Gastrocnemius medialis (tissue), 4 donors: ENCODE data around the gene MS4A4E. TPM values are rescaled to one million over a fixed set of nuclear protein-coding genes. Genes with fewer than 3 reads are reported as not detected.

Experiments
- ATAC-seq, 2 donors: fragments of 150-250 bp; one replicate each; pipeline ENCODE4 v1.9.1; 2016
- DNase-seq, 2 donors: peaks; one replicate each; pipeline ENCODE4 v3.0.0-alpha.2; 2019
- H3K27ac ChIP-seq, 4 donors: fragments of 200-600 bp; sonication (generic); 1 replicate in 1 of 4; 2 replicates in 3 of 4; pipeline ENCODE4 v1.5.1; 2016 to 2018; ENCODE audit warnings: mild to moderate bottlenecking in 2 of 4, moderate library complexity in 1 of 4
- H3K27me3 ChIP-seq, 3 donors: fragments of 200-600 bp; sonication (generic) in 2 of 3; 1 replicate in 1 of 3; 2 replicates in 2 of 3; pipeline versions ENCODE4 v1.5.1 to v1.6.0; 2016 to 2019; ENCODE audit warnings: mild to moderate bottlenecking in 1 of 3, moderate library complexity in 1 of 3
- H3K36me3 ChIP-seq, 2 donors: fragments of 200-600 bp; sonication (generic) in 1 of 2; one replicate each; pipeline ENCODE4 v1.5.1; 2017 to 2018
- H3K4me1 ChIP-seq, 2 donors: fragments of 200-600 bp; sonication (generic) in 1 of 2; one replicate each; pipeline ENCODE4 v1.5.1; 2016 to 2017; ENCODE audit warnings: mild to moderate bottlenecking in 2 of 2
- H3K4me3 ChIP-seq, 4 donors: fragments of 200-600 bp; sonication (generic) in 3 of 4; 1 replicate in 1 of 4; 2 replicates in 3 of 4; pipeline ENCODE4 v1.5.1; 2016 to 2019; ENCODE audit warnings: mild to moderate bottlenecking in 2 of 4
- H3K9me3 ChIP-seq, 3 donors: fragments of 200-600 bp; sonication (generic) in 2 of 3; 1 replicate in 1 of 3; 2 replicates in 2 of 3; pipeline ENCODE4 v1.5.1; 2016 to 2019
- POLR2A ChIP-seq, 2 donors: fragments of 450-650 bp; IDR thresholded peaks; one replicate each; pipeline ENCODE4 v1.6.1; 2017; ENCODE audit warnings: antibody characterized with exemption in 2 of 2, mild to moderate bottlenecking in 2 of 2, moderate library complexity in 2 of 2
- in situ Hi-C, 4 donors: fragments of 200-750 bp; cut with MboI; loops; one replicate each; pipeline versions ENCODE4 v1.15.0 to v1.8.0; 2017; ENCODE audit warnings: low sequenced_read_pairs in 4 of 4
- intact Hi-C: fragments of 100-400 bp; cut with DNase I; formaldehyde crosslinking; loops from one replicate; pipeline ENCODE4 v1.15.1; 2023; ENCODE audit warnings: low total_unique reads
- total RNA-seq, 4 donors: library from RNA; depleted of rRNA; stranded (reverse); fragments of >200 nt; gene quantifications; one replicate each; pipeline versions ENCODE4 v1.1.0 to v1.2.3, GENCODE V29; 2016
- TF ChIP-seq, protein P1 (sequence below), 5 experiments: fragments of 450-650 bp in 3 of 5; fragments of 200-600 bp in 2 of 5; sonication (generic) in 2 of 5; IDR thresholded peaks in 4 of 5; conservative IDR thresholded peaks in 1 of 5; 1 replicate in 4 of 5; 2 replicates in 1 of 5; pipeline ENCODE4 v1.5.1; 2016 to 2019; ENCODE audit warnings: antibody characterized with exemption in 5 of 5, mild to moderate bottlenecking in 3 of 5, moderate library complexity in 3 of 5

The MS4A4E gene
- total RNA-seq, 4 donors from 2014 or later, result 2.8 TPM; not detected in 3

- no peak overlapping the region for H3K27ac ChIP-seq
- ATAC-seq (no peak), DNase-seq (no peak)
- intact Hi-C loops (no loop called here), in situ Hi-C loops (no loop called here)
- no peaks in the 10 kb centered on the region for H3K27me3 ChIP-seq
- H3K4me1 ChIP-seq, result no peaks in the 10 kb centered on the region
- H3K4me3 ChIP-seq, result no peak overlapping the region
- TF ChIP-seq POLR2A (IDR thresholded peaks at IDR 0.05), result no peak
- TF ChIP-seq, protein P1, sequence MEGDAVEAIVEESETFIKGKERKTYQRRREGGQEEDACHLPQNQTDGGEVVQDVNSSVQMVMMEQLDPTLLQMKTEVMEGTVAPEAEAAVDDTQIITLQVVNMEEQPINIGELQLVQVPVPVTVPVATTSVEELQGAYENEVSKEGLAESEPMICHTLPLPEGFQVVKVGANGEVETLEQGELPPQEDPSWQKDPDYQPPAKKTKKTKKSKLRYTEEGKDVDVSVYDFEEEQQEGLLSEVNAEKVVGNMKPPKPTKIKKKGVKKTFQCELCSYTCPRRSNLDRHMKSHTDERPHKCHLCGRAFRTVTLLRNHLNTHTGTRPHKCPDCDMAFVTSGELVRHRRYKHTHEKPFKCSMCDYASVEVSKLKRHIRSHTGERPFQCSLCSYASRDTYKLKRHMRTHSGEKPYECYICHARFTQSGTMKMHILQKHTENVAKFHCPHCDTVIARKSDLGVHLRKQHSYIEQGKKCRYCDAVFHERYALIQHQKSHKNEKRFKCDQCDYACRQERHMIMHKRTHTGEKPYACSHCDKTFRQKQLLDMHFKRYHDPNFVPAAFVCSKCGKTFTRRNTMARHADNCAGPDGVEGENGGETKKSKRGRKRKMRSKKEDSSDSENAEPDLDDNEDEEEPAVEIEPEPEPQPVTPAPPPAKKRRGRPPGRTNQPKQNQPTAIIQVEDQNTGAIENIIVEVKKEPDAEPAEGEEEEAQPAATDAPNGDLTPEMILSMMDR (IDR thresholded peaks at IDR 0.05 in 4 of 5, conservative IDR thresholded peaks at IDR 0.05 in 1 of 5), result no peak
- no peaks in the 10 kb centered on the region for H3K36me3 ChIP-seq
- no peaks in the 10 kb centered on the region for H3K9me3 ChIP-seq
Measured at GRCh38 chr11:60165951-60166350, 77.0 kb downstream of the MS4A4E start.

DNA sequence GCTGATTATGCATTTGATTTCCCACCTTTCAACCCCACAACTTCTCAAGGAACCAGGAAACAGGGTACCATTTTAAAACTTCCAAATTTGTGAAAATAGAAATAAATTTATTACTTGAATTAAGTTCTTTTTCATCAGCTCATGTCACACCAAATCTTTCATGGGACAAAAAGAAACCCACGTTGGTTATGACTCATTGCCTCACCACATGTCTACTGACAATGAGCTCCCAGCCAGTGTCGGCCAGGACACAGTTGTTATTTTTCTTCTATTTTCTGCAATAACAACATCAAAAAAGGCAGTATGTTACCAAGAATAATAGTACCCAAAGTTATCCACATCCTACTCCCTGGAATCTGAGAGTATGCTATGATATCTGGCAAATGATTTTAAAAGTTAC, 77.4 kb downstream of the MS4A4E start:
- no peak overlapping the region for H3K4me3 ChIP-seq
- H3K9me3 ChIP-seq, result no peaks in the 10 kb centered on the region
- H3K4me1 ChIP-seq, result no peaks in the 10 kb centered on the region
- TF ChIP-seq, protein P1 (IDR thresholded peaks at IDR 0.05 in 4 of 5, conservative IDR thresholded peaks at IDR 0.05 in 1 of 5), result no peak
- no peak for TF ChIP-seq POLR2A (IDR thresholded peaks at IDR 0.05)
- ATAC-seq (no peak), DNase-seq (no peak)
- H3K36me3 ChIP-seq, result no peaks in the 10 kb centered on the region
- in situ Hi-C loops, result no loop called here
- intact Hi-C loops, result no loop called here
- no peaks in the 10 kb centered on the region for H3K27me3 ChIP-seq
- H3K27ac ChIP-seq, result no peak overlapping the region

DNA sequence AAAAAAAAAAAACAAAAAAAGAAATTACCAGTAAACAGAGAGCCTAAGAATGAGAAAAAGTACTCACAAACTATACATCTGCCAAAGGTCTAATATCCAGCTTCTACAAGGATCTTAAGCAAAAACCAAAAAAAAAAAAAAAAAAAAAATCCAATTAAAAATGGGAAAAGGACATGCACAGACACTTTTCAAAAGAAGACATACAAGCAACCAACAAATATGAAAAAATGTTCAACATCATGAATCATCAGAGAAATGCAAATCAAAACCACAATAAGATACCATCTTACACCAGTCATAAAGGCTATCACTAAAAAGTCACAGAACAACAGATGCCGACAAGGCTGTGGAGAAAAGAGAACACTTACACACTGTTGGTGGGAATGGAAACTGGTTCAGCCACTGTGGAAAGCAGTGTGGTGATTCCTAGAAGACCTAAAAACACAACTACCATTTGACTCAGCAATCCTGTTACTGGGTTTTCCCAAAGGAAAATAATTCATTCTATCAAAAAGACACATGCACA, 78.3 kb downstream of the MS4A4E start:
- in situ Hi-C loops (no loop called here), intact Hi-C loops (no loop called here)

DNA sequence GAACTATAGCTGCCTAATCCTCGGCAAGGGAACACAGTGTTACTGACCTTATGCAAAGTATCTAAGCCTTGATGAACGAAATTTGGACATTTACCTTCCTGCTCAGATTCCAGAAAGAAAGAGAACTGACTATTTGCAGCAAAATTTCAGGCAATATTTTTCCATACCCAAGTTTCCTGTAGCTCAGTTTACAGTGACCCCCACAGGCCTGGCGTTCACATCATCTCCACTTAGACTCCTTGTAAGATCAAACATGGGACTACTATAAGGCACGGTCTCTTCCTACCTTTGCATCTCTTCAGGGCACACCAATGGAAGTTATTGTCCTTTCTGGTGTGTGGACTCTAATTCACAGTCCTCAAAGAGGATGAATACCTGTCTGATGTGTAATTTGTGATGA, 81.2 kb downstream of the MS4A4E start:
- Histone ChIP-seq H3K4me1 (no peaks in the 10 kb centered on the region), H3K9me3 (no peaks in the 10 kb centered on the region), H3K4me3 (no peak overlapping the region), H3K36me3 (no peaks in the 10 kb centered on the region), H3K27me3 (no peaks in the 10 kb centered on the region), H3K27ac (peak overlapping the region in 3 of 4 donors; percentile 31 to 52 (median 33))
- DNase-seq, result no peak
- no peak for TF ChIP-seq POLR2A (IDR thresholded peaks at IDR 0.05)
- TF ChIP-seq, protein P1 (IDR thresholded peaks at IDR 0.05 in 4 of 5, conservative IDR thresholded peaks at IDR 0.05 in 1 of 5), result no peak
- in situ Hi-C loops (no loop called here), intact Hi-C loops (no loop called here)
- ATAC-seq, result no peak

More for the DNA sequence above, 78.3 kb downstream of the MS4A4E start:
- Histone ChIP-seq H3K36me3 (no peaks in the 10 kb centered on the region), H3K27me3 (no peaks in the 10 kb centered on the region), H3K9me3 (no peaks in the 10 kb centered on the region), H3K4me3 (no peak overlapping the region), H3K27ac (no peak overlapping the region), H3K4me1 (no peaks in the 10 kb centered on the region)
- DNase-seq (no peak), ATAC-seq (no peak)
- no peak for TF ChIP-seq POLR2A (IDR thresholded peaks at IDR 0.05)
- TF ChIP-seq, protein P1 (IDR thresholded peaks at IDR 0.05 in 4 of 5, conservative IDR thresholded peaks at IDR 0.05 in 1 of 5), result no peak

GRCh38 chr11:60161107-60161506, 81.8 kb downstream of the MS4A4E start:
- Histone ChIP-seq H3K27me3 (no peaks in the 10 kb centered on the region), H3K4me3 (no peak overlapping the region), H3K36me3 (no peaks in the 10 kb centered on the region), H3K9me3 (no peaks in the 10 kb centered on the region), H3K27ac (peak overlapping the region in 3 of 4 donors; percentile 31 to 52 (median 33)), H3K4me1 (no peaks in the 10 kb centered on the region)
- ATAC-seq (no peak), DNase-seq (no peak)
- intact Hi-C loops (no loop called here), in situ Hi-C loops (no loop called here)
- TF ChIP-seq, protein P1 (IDR thresholded peaks at IDR 0.05 in 4 of 5, conservative IDR thresholded peaks at IDR 0.05 in 1 of 5), result no peak
- no peak for TF ChIP-seq POLR2A (IDR thresholded peaks at IDR 0.05)
